G401 (cell line): ENCODE data around the gene GRHL3. TPM values are rescaled to one million over a fixed set of nuclear protein-coding genes. Genes with fewer than 3 reads are reported as not detected.

ENCODE experiments used
- DNase-seq: peaks from one replicate; pipeline ENCODE4 v3.0.0-alpha.2; 2015; ENCODE audit warnings: low spot score
- in situ Hi-C: cut with HindIII; loops from 2 replicates; pipeline ENCODE4 v1.10.0; 2016; ENCODE audit warnings: low sequenced_read_pairs, mixed read lengths
- total RNA-seq: library from RNA; depleted of rRNA; stranded (reverse); fragments of >200 nt; shearing (Covaris generic); gene quantifications from 2 replicates; pipeline ENCODE4 v1.2.3, GENCODE V29; 2014

The GRHL3 gene
- total RNA-seq, 1 experiment from 2014 or later: 2.6 TPM

DNA sequence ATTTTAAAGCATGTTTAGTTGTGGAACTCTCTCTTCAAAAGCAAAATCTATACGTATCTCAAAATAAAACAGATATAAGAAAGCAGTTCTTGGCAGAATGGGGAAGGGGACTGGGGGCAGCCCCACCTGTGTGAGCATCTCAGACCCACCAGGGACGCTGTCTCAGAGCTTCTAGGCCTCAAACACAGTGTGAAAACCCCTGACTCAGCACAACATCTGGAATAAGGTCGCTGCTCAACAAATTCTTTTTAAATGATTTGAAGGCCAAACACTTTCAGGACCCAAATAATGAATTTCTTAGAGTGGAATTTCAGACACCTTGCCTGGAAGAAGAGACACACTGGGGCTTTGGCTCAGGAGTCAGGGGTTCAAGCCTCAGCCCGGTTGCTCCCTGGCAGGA lies 27.1 kb upstream of the GRHL3 start:
- in situ Hi-C loops: no loop called here
- no peak for DNase-seq

DNA sequence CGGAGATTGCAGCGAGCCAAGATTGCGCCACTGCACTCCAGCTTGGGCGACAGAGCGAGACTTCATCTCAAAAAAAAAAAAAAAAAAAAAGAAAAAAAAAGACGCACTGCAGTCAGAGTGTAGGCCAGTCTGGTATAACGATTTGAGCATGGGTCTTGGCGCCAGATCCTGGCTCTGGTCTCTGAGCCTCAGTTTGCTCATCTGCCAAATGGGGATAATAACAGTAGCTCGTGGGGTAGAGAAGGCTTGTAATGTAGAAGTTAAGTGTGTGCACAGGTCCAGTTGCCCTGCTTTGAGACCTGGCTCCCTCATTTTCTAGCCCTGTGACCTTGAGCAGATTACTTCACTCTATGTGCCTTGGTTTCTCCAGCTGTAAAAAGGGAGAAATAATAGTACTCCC lies 26.3 kb upstream of the GRHL3 start:
- in situ Hi-C loops: no loop called here
- no peak for DNase-seq

DNA sequence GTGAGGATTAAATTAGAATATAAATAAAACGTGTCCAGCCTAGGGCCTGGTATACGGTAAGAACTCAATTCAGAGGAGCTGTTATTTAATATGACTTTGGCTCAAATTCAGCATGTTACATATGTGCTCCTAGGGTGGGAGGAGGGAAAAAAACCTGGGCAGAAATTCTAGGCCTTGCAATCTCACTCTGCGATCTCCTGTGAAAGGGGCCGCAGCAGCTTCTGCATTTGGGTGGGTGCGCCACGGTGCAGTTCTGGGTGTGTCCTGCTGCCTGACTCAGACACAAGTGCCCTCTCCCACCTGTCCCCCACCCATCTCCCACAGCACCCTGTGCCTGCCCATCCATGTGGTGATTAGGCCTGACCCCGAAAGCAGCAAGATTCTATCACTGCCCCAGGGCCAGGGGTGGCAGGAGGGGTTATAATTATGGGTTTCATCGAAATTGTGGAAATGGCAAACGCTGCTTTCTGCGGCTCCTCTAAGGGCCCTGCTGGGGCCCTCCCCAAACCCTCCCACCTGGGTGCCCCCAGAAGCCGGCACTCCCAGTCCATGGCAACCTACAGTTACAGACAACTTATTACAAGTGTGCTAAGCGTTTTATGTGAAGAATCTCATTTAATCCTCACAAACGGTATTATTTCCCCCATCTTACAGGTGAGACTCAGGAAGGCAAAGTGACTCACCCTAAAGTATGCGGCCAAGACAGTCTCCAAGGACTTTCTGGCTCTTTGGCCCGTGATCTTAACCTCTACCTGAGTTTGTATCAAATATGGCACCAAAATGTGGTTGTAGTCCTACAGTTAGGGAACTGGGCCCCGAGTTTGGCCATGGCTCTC lies 25.5 kb upstream of the GRHL3 start:
- DNase-seq: no peak
- in situ Hi-C loops: no loop called here

DNA sequence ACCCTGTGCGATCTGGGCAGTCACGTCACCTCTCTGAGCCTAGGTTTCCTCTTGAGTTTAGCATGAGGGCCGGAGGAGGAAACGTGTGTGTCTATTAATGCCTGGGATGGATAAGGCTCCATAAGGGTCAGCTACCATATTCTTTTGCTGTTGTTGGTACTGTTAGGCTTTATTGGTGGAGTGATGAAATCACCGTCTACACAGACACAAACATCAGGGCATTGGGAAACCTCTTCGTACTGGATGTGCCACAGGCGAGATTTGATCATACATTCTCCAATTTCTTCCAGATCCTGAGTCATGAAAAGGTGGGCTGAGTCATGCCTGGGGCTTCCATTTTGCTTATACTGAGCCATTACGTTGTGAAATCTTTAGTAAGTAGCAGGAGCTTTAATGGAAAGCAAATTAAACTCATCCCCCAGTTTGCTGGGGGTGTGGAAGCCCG lies 24.9 kb upstream of the GRHL3 start:
- no peak for DNase-seq
- in situ Hi-C loops: no loop called here

DNA sequence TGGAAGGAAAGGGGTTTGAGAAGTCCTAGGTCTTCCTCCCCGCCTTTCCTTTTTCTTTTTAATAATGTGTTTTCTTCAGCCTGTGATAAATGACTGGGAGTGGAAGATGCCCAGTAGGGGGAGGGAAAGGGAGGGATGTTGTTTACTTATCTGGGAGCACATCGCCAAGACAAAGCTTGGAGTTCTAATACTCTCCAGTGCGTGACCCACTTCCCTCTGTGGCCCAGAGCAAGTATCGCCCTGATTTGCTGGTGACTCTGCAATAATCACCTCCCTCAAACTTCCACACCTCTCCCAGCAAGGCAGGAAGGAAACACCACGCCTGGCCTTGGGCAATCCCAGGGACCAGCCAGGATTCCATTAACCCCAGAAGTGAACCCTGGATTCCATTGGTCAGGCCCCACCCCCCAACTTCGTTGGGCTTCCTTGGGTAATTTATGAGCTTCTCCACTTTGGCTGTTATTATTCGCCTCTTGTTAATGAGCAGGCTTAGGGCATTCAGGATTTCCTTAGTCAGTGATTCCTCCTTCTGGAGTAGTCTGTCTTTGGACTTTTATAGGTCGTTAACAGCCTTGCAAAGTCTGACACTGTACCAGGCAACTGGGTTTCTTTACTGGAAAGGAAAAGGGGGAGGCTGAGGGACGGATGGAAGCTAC lies 24.3 kb upstream of the GRHL3 start:
- peak; percentile 33 for DNase-seq

DNA sequence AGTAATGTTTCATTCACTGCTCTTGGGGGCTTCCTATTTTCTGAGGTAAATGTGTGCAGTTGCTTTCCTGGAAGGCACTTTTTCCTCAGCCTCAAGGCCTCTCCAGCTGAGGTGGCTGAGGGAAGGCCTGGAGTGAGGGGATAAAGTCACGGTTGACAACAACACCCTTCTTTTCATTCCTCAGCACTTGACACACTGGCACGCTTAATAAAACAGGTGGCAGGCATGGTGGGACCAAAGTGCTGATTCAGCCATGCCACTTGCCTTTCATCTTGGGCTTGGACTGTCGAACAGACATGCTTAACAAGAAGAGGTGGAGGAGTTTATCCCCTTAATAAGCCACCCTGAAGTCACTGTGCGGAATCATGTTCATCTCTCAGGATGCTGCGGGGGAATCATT lies 23.6 kb upstream of the GRHL3 start:
- DNase-seq: no peak
- in situ Hi-C loops: no loop called here

More for the DNA sequence above, 24.3 kb upstream of the GRHL3 start:
- in situ Hi-C loops: no loop called here

DNA sequence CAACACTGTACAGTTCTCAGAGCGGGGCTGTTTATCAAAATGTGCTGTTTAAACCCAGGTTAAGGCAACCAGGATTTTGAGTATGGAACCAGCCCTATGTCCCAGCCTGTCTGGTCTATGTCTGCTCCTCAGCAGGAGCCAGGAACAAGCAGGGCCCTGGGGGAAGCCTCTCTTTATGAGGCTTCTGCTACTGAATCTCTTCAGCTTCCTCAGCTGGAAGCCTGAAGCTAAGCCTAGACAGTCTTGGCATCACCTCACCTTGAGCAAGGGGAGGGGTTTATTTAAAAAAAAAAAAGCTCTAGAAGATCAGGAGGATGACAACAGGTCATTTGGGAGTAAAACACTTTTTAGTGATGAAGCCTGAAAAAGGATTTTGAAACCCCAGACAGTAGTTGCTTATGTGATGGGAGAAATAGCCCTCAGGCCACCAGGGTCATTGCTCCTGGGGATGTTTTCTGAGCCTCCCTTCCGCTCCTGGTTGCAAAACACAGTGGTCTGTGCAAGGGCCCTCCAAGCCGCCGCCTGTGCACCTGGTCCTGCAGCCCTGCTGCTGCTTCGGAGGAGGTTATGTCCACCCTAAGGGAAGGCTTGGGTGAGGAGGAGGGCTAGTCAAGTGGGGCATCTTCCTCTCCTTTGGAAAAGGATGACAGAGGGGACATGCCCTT lies 21.8 kb upstream of the GRHL3 start:
- no peak for DNase-seq
- in situ Hi-C loops: no loop called here

DNA sequence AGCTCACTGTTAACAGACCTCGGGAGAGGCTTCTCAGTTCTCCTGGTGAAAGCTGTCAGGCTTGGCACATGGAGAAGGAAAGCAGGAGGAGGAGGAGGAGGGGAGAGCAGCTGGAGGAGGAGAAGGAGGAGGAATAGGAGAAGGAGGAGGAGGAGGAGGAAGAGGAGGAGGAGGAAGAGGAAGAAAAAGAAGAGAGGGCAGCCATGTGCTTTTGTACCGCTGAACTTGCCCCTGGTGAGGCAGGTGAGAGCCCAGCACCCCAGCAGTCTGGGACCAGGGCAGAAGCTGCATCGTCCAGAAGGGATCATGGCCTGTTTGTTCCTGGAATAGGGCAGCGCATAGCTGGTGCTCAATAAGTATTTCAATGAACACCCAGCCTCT lies 21.3 kb upstream of the GRHL3 start:
- in situ Hi-C loops: no loop called here
- DNase-seq: no peak

DNA sequence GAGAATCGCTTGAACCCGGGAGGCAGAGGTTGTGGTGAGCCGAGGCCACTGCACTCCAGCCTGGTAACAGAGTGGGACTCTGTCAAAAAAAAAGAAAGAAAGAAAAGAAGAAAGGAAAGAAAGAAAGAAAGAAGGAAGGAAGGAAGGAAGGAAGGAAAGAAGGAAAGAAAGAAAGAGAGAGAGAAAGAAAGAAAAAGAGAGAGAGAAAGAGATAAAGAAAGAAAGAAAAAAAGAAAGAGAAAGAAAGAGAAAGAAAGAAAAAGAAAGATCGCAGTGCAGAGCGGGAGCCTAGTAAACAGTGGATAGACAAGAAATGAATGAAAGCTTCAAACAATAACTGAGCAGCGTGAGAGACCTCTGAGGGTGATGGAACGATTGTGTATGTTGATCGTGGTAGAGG lies 20.6 kb upstream of the GRHL3 start:
- no peak for DNase-seq
- in situ Hi-C loops: no loop called here

DNA sequence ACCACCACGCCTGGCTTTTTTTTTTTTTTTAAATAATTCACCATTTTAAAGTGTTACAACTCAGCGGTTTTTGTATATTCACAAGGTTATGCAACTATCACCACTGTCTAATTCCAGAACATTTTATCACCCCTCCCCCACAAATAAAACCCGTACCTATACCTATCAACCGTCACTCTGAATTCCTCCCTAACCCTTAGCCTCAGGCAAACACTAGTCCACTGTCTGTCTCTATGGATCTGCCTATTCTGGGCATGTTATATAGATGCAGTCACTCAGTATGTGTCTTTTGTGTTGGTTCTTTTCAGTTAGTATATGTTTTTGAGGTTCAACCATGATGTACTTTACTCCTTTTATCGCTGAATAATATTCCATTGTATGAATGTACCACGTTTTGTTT lies 19.3 kb upstream of the GRHL3 start:
- in situ Hi-C loops: no loop called here
- DNase-seq: no peak

DNA sequence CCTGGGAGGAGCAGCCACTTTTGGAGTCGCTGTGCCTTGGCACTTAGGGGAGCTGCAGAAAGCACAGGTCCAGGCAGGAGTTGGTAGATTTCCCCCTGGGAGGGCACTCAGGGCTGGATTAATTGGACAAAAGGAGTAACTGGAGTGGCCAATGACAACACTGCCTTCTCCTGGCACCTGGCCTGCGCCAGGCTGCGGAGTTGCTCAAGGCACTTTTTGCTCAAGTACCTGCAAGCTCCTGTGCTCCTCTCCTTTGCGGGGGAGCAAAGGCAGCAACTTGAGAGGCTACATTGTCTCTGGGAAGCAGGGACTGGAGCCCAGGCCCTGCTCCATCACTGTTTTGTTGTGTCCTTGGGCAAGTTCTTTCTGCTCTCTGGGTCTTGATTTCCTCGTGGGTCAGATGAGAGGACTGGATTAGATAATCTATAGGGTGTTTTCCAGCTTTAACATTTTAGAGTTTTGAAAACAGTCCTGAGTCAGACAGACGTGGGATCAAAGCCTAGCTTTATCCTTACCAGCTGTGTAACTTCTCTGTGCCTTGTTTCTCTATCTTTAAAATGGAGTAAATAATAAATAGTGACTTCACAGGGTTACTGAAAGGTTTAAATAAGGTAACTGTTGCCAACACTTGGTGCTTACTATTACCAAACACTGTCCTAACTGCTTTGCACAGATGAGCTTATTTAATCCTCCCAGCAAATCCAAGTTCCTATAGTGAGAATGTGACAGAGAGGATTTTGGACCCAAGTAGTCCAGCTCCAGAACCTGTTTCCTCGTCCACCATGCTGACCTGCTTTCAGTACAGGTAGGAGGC lies 18.0 kb upstream of the GRHL3 start:
- in situ Hi-C loops: no loop called here
- DNase-seq: no peak

DNA sequence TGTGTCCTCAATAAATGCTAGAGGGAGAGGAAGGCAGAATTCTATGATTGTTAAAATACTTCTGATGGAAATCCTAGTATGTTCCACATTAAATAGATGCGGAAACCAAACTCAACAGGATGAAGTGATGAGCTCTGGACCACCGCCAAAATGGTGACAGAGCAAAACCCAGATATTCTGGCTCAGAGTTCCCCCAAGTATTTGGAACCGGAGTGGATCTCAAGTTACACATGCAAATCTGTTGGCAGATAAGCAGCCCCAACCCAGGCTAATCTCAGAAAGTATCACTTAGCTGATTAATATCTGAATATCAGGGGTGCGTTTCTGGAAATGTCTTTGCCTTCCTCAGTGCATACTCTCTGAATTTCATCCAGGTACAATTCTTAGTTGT lies 17.4 kb upstream of the GRHL3 start:
- in situ Hi-C loops: no loop called here
- DNase-seq: no peak

DNA sequence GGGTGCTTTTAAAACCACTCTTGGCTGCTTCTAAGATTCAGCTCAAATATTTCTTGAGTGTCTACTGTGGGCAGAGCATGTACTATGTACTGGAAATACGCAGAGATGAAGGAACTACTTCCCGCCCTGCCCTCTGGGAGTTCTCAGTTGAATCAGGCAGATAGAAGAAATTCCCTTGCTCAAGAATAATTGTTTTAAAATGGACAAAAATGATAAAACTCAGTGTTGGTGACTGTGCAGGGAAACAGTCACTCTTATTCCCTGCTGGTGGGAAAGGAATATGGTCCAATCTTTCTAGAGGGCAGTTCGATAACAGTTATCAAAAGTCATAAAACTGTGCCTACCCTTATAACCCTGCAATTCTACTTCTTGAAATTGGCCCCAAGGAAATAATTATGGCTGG lies 16.9 kb upstream of the GRHL3 start:
- in situ Hi-C loops: no loop called here
- DNase-seq: no peak

DNA sequence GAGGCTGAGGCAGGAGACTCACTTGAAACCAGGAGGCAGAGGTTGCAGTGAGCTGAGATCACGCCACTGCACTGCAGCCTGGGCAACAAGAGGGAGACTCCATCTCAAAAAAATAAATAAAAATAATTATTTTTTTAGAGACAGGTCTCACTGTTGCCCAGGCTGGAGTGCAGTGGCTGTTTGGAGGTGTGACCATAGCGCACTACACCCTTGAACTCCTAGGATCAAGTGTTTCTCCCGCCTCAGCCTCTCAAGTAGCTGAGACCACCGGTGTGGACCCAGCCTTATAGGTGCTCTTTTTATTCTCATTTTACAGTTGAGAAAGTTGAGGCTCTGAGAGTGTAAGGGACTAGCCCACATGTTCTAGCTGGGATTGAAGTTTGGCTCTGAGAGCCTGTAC lies 15.6 kb upstream of the GRHL3 start:
- DNase-seq: no peak
- in situ Hi-C loops: no loop called here

DNA sequence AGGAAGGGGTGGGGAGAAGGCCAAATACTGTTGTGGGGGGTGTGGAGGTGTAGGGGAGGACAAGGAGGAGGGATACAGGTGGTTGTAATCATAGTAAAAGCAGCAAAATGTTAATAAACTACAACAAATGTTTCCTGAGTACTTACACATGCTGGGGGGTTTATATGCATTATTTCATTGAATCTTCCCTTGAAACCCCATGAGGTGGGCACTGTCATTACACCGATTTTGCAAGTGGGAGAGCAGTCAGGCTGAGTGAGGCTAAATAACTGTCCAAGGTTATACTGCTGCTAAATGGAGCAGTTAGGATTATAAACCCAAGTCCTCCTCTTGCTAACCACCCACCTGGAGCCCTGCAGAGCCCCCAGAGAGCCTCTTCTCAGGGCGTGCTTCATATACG lies 14.4 kb upstream of the GRHL3 start:
- no peak for DNase-seq
- in situ Hi-C loops: no loop called here

DNA sequence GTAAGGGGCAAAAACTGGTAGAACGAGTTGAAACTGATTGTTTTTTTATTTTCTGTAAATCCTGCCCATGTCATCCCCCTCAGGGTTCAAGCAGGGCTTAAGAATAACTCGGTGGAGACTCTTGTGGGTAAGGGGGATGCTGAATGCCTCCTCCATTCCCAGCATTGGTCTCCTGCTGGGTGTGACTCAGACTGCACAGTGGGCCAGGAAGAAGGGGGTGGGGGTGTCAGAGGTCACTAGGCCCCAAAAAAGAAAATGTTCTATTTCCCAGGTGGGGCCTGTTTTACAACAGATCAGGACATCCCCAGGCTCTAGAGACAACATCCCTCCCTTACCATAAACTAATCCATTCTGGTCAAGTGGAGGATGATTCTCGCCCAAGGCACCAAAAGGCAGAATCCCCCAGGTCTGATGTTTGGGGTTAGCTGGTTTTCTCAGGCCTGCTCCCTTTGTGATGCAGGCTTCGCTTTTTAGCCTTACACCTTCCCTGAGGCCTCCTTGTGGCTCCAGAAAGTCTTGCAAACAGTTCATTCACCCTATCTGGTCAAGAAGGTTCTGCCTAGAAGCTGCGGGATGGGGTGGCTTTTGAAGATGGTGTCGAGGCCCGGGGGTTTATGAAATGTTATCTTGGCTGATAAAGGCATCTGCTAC lies 10.7 kb upstream of the GRHL3 start:
- in situ Hi-C loops: no loop called here
- no peak for DNase-seq

DNA sequence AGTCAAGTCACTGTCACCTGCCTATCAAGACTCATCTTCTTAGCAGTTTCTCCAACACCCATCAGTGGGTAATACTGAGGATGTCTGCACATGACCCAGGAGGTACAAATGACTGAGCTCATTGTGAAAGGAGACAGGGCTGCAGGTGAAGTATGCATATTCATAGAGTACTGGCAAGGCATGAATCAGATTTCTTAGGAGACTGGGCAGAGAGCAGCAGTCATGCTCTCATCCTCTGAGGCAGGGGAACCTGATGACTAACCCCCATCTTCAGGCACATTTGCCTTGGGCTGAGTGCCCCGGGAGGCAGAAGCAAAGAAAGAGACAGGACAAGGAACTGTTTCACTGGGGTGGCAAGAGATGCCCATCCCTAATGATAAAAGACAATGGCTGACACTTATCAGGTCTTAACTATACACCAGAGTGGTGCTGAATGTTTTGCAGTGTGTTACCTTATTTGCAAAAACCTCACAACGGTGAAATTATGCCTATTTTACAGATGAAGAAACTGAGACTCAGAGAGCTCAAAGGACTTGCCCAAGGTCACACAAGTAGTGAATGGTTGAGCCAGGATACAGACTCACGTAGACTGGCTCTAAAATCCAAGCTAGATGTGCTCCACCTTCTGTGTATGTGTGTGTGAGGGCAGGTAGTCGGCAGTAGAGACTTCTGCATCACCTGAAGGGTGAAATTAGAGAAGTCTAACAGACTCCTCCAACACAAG lies 9.2 kb upstream of the GRHL3 start:
- in situ Hi-C loops: no loop called here
- no peak for DNase-seq

DNA sequence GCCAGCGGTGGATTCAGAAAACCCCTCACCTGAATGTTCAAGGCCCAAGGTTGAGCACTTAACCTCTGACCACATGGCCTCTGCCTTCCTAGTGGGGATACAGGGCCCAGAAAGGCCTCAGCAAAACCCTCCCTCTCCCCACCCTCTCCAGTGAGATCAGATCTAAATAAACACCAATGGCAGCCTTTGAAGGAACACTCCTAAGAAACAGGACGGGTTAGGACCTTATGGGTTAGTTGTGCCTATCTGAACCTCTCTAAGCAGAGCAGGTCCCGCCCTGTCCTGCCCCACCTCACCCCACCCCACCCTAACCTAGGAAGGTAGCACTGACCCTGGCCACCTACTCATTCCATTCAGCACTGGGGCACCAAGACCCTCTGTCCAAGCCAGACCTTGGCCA lies 7.9 kb upstream of the GRHL3 start:
- in situ Hi-C loops: no loop called here
- DNase-seq: no peak

DNA sequence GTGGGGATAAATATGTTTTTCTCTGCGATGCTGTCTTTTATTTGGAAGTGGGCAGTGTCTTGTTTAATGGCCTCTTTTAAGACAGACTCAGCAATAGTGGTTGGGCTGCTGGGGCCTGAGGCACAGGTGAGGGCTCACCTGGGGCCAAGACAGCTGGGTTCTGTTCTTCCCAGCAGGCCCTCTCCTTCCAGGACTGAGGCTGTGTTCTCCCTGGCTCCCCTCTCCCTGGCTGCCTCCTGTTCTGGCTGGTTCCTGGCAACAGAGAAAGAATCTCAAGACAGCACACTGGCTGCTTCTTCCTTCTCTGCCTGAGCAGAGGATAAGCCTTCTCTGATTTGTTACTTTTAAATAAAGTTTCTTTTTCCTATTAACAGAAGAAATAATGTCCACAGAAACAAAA lies 7.4 kb upstream of the GRHL3 start:
- in situ Hi-C loops: no loop called here
- DNase-seq: no peak
